Daoy (cell line): ENCODE results near the gene CRABP2. TPM values are rescaled to one million over a fixed set of nuclear protein-coding genes. Genes with fewer than 3 reads are reported as not detected.

Experiments used
- DNase-seq: peaks from one replicate; pipeline ENCODE4 v3.0.0-alpha.2; 2015; ENCODE audit warnings: low read depth
- total RNA-seq: library from RNA; depleted of rRNA; stranded (reverse); fragments of >200 nt; shearing (Covaris generic); gene quantifications from 2 replicates; pipeline ENCODE4 v1.2.3, GENCODE V29; 2014; rRNA removed

Gene CRABP2
- total RNA-seq, 1 experiment from 2014 or later: 21.4 TPM

GRCh38 chr1:156656806-156657740 is 48.3 kb downstream of the CRABP2 start:
- DNase-seq: peak; percentile 78

DNA sequence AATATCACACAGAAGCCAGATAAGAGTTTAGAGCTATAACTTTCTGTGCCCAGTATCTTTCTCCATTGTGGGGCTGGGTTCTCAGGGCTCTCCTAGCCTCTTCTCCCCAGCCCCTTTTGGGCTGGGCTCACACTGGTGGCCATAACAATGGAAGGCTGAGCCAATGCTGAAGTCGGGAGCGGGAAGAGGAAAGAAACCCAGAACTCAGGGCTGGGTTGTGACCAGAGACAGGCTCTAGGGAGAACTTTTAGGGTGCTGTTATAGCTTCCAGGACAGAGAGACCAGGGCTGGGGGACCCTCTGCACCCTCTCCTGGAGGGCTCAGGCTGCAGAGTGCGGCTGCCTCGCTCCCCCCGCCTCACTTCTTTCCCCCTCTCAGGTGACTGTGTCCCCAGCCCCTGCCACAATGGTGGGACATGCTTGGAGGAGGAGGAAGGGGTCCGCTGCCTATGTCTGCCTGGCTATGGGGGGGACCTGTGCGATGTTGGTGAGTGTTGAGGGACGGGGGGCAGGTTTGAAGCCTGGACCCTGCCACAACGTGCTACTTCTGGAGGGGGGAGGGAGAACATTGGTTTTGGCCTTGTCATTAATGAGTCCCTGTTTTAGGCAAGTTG is 49.4 kb downstream of the CRABP2 start:
- DNase-seq: no peak

DNA sequence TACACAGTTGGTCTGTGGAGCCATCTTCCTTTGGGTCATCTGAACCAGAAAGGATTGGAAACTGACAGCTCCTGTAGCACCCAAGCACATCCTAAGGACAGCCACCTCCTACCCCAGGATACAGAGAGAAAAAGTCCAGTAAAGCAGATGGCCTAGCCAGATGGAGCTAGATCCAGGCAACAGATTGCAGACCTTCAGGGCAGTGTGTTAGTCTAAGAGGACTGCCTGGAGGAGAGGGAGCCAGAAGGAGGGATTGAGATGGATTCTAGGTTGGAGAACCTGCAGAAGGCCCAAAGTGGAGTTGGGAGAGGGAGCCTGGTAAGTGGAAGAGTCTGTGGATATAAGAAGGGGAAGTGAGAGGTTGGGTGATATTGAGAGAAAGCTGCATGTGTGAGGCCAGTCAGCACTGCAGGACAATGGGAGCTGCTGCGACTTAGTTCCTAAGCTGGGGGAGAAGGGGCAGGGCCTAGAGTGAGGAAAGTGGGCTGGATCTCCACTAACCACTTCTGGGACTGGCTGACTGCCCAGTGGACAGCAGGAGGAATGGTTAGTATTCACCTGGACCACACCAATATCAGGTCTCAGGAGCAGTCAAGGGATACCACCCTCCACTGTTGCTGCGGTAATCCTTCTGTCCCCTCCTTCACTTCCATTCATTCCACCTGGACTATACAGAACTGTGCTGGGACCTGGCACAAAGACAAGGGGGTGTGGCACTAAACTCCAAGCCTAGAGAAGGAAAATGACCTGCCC is 50.1 kb downstream of the CRABP2 start:
- DNase-seq: no peak

- no peak for DNase-seq
These were observed 50.7 kb downstream of the CRABP2 start for GRCh38 chr1:156654700-156655099.

DNA sequence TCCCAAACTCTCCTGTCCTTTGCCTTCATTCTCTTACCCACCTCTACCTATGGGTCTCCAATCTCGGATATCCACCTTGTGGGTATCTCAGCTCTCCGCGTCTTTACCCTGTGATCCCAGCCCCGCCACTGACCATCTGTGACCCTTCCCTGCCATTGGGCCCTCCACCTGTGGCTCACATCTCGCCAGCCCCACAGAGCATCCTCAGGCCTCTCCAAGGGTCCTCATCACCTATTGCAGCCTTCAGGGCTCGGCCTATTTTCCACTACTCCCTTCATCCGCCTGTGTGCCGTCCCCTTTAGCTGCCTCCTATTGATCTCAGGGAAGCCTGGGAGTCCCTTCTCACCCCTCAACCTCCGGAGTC is 52.4 kb downstream of the CRABP2 start:
- no peak for DNase-seq

DNA sequence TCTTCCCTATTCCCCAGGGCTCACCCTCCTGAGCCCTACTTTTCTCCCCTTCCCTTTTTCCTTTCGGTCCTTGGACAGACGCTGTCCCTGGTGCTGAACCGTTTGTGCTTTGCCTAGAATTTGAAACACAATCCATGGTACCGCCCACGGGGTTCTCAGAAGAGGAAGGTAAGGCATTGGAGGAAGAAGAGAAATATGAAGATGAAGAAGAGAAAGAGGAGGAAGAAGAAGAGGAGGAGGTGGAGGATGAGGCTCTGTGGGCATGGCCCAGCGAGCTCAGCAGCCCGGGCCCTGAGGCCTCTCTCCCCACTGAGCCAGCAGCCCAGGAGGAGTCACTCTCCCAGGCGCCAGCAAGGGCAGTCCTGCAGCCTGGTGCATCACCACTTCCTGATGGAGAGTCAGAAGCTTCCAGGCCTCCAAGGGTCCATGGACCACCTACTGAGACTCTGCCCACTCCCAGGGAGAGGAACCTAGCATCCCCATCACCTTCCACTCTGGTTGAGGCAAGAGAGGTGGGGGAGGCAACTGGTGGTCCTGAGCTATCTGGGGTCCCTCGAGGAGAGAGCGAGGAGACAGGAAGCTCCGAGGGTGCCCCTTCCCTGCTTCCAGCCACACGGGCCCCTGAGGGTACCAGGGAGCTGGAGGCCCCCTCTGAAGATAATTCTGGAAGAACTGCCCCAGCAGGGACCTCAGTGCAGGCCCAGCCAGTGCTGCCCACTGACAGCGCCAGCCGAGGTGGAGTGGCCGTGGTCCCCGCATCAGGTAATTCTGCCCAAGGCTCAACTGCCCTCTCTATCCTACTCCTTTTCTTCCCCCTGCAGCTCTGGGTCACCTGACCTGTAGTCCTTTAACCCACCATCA is 53.0 kb downstream of the CRABP2 start:
- DNase-seq: no peak

Other genes with a start within 250 kb of the CRABP2 start
- 2.5 and 6.1 TPM in 2 replicates for gene MEF2D, start 204.8 kb downstream of the CRABP2 start, total RNA-seq
- 43.6 and 45.7 TPM in 2 replicates for gene IQGAP3, start 133.0 kb downstream of the CRABP2 start, total RNA-seq
- not detected in 2 replicates for gene TTC24, start 125.9 kb downstream of the CRABP2 start, total RNA-seq
- gene NAXE, start 113.8 kb downstream of the CRABP2 start, total RNA-seq: 81.9 and 87.9 TPM in 2 replicates
- gene GPATCH4, start 104.1 kb downstream of the CRABP2 start, total RNA-seq: 32.6 and 42.1 TPM in 2 replicates
- gene HAPLN2, start 86.2 kb downstream of the CRABP2 start, total RNA-seq: 0.23 TPM in 1 of 2 replicates, not detected in the other
- gene BCAN, start 63.5 kb downstream of the CRABP2 start, total RNA-seq: not detected in 2 replicates
- 0.51 and 0.89 TPM in 2 replicates for gene NES, start 28.2 kb downstream of the CRABP2 start, total RNA-seq
- 7.9 and 11.9 TPM in 2 replicates for gene METTL25B, start 22.9 kb upstream of the CRABP2 start, total RNA-seq
- gene ISG20L2, start 23.2 kb upstream of the CRABP2 start, total RNA-seq: 31.7 and 59.8 TPM in 2 replicates
- gene MRPL24, start 35.5 kb upstream of the CRABP2 start, total RNA-seq: 144 and 148 TPM in 2 replicates
- gene HDGF, start 46.1 kb upstream of the CRABP2 start, total RNA-seq: 484 and 537 TPM in 2 replicates
- gene PRCC, start 62.0 kb upstream of the CRABP2 start, total RNA-seq: 43.7 and 44.6 TPM in 2 replicates
- 0.51 and 0.57 TPM in 2 replicates for gene SH2D2A, start 111.3 kb upstream of the CRABP2 start, total RNA-seq
- gene INSRR, start 153.5 kb upstream of the CRABP2 start, total RNA-seq: not detected in 2 replicates
- gene NTRK1, start 155.3 kb upstream of the CRABP2 start, total RNA-seq: 0.40 TPM in 1 of 2 replicates, not detected in the other
- gene PEAR1, start 188.1 kb upstream of the CRABP2 start, total RNA-seq: 0.06 TPM in 1 of 2 replicates, not detected in the other
- not detected in 2 replicates for gene LRRC71, start 215.0 kb upstream of the CRABP2 start, total RNA-seq